IMR-90 (cell line): ENCODE measurements around the gene SEMG1.

Experiments used
- CEBPB ChIP-seq: IDR thresholded peaks from 2 replicates; pipeline ENCODE4 v1.6.1; 2012; ENCODE audit warnings: low read depth, low read length, improper control_type of control experiment
- CHD1 ChIP-seq: IDR thresholded peaks from 2 replicates; pipeline ENCODE4 v1.6.1; 2012; ENCODE audit warnings: low read depth, low read length, improper control_type of control experiment
- CTCF ChIP-seq: conservative IDR thresholded peaks from 2 replicates; pipeline ENCODE4 v1.5.1; 2012; ENCODE audit warnings: mild to moderate bottlenecking, low read depth, low read length, improper control_type of control experiment
- ELK1 ChIP-seq: fragments of 150-350 bp; IDR thresholded peaks from 2 replicates; pipeline ENCODE4 v1.6.1; 2016; ENCODE audit warnings: low read depth, mild to moderate bottlenecking, low read length, moderate library complexity, borderline replicate concordance
- MAFK ChIP-seq: IDR thresholded peaks from 2 replicates; pipeline ENCODE4 v1.6.1; 2012; ENCODE audit warnings: low read depth, low read length, improper control_type of control experiment
- MAZ ChIP-seq: IDR thresholded peaks from 2 replicates; pipeline ENCODE4 v1.6.1; 2012; ENCODE audit warnings: low read depth, mild to moderate bottlenecking, low read length, improper control_type of control experiment, moderate library complexity, borderline replicate concordance
- MXI1 ChIP-seq: IDR thresholded peaks from 2 replicates; pipeline ENCODE4 v1.6.1; 2012; ENCODE audit warnings: low read depth, mild to moderate bottlenecking, low read length, moderate library complexity, borderline replicate concordance
- NFE2L2 ChIP-seq: fragments of 150-350 bp; IDR thresholded peaks from 2 replicates; pipeline ENCODE4 v1.6.1; 2016; ENCODE audit warnings: low read depth, mild to moderate bottlenecking, low read length
- POLR2A ChIP-seq: IDR thresholded peaks from 2 replicates; pipeline ENCODE4 v1.6.1; 2012; ENCODE audit warnings: mild to moderate bottlenecking, low read depth, low read length
- RAD21 ChIP-seq: IDR thresholded peaks from 2 replicates; pipeline ENCODE4 v1.6.1; 2012; ENCODE audit warnings: low read length, improper control_type of control experiment
- RCOR1 ChIP-seq: IDR thresholded peaks from 2 replicates; pipeline ENCODE4 v1.6.1; 2012; ENCODE audit warnings: mild to moderate bottlenecking, low read length, improper control_type of control experiment; ENCODE audit not compliant: insufficient replicate concordance
- RFX5 ChIP-seq: IDR thresholded peaks from 2 replicates; pipeline ENCODE4 v1.8.0; 2012; ENCODE audit warnings: low read depth, mild to moderate bottlenecking, low read length, moderate library complexity
- SMC3 ChIP-seq: fragments of 150-350 bp; IDR thresholded peaks from 2 replicates; pipeline ENCODE4 v1.6.1; 2016; ENCODE audit warnings: low read depth, mild to moderate bottlenecking, antibody characterized with exemption, low read length, moderate library complexity
- USF2 ChIP-seq: fragments of 150-350 bp; IDR thresholded peaks from 2 replicates; pipeline ENCODE4 v1.6.1; 2017; ENCODE audit warnings: mild to moderate bottlenecking, antibody characterized with exemption, low read length, low read depth

- TF ChIP-seq CTCF (no peak), POLR2A (no peak), RFX5 (no peak), ELK1 (no peak), RAD21 (no peak), MAFK (no peak), RCOR1 (no peak), NFE2L2 (no peak), MXI1 (no peak), CHD1 (no peak), SMC3 (no peak), MAZ (no peak), USF2 (no peak), CEBPB (no peak)
Measured at GRCh38 chr20:45238139-45238538, 31.3 kb downstream of the SEMG1 start.
